ENCODE data around the gene PRR29. TPM values are rescaled to one million over a fixed set of nuclear protein-coding genes. Genes with fewer than 3 reads are reported as not detected.

Gene PRR29
- total RNA-seq, 2 donors from 2014 or later = not detected

GRCh38 chr17:63991611-63992010 is 6.5 kb upstream of the PRR29 start:
- DNase-seq (ENCODE audit: low spot score) (no peak), ATAC-seq (ENCODE audit: insufficient number of reproducible peaks, low FRiP score, low read depth) (no peak)
- Histone ChIP-seq H3K4me1 (ENCODE audit: control insufficient read depth in 1 of 2, low read depth in 2 of 2) (peaks cover 0 to 15% of the 10 kb centered on the region in 2 donors), H3K27me3 (replicated peaks; ENCODE audit: insufficient read depth) (no peaks in the 10 kb centered on the region), H3K27ac (no peak overlapping the region), H3K9me3 (no peaks in the 10 kb centered on the region), H3K36me3 (no peaks in the 10 kb centered on the region), H3K4me3 (no peak overlapping the region)
- TF ChIP-seq CTCF (IDR thresholded peaks at IDR 0.05) = no peak

- DNase-seq (ENCODE audit: low spot score) (no peak), ATAC-seq (ENCODE audit: insufficient number of reproducible peaks, low FRiP score, low read depth) (no peak)
- no peak overlapping the region for H3K27ac ChIP-seq
- H3K36me3 ChIP-seq = no peaks in the 10 kb centered on the region
- TF ChIP-seq CTCF (IDR thresholded peaks at IDR 0.05) = no peak
- no peak overlapping the region for H3K4me3 ChIP-seq
- H3K27me3 ChIP-seq (replicated peaks; ENCODE audit: insufficient read depth) = no peaks in the 10 kb centered on the region
- H3K9me3 ChIP-seq = no peaks in the 10 kb centered on the region
- H3K4me1 ChIP-seq (ENCODE audit: control insufficient read depth in 1 of 2, low read depth in 2 of 2) = peaks cover 2 to 17% of the 10 kb centered on the region in 2 donors
These were observed 4.7 kb upstream of the PRR29 start for GRCh38 chr17:63993368-63993985.

- Histone ChIP-seq H3K27ac (no peak overlapping the region), H3K36me3 (no peaks in the 10 kb centered on the region), H3K4me3 (no peak overlapping the region), H3K27me3 (replicated peaks; ENCODE audit: insufficient read depth) (no peaks in the 10 kb centered on the region), H3K4me1 (ENCODE audit: control insufficient read depth in 1 of 2, low read depth in 2 of 2) (peaks cover 2 to 15% of the 10 kb centered on the region in 2 donors), H3K9me3 (no peaks in the 10 kb centered on the region)
- TF ChIP-seq CTCF (IDR thresholded peaks at IDR 0.05) = no peak
- no peak for ATAC-seq (ENCODE audit: insufficient number of reproducible peaks, low FRiP score, low read depth)
- no peak for DNase-seq (ENCODE audit: low spot score)
These were observed 2.5 kb upstream of the PRR29 start for GRCh38 chr17:63995626-63996025.

GRCh38 chr17:63996430-63997182 is 1.5 kb upstream of the PRR29 start:
- H3K4me1 ChIP-seq (ENCODE audit: control insufficient read depth in 1 of 2, low read depth in 2 of 2) = peaks cover 2 to 15% of the 10 kb centered on the region in 2 donors
- H3K4me3 ChIP-seq = no peak overlapping the region
- H3K27me3 ChIP-seq (replicated peaks; ENCODE audit: insufficient read depth) = no peaks in the 10 kb centered on the region
- TF ChIP-seq CTCF (IDR thresholded peaks at IDR 0.05) = no peak
- H3K27ac ChIP-seq = no peak overlapping the region
- no peaks in the 10 kb centered on the region for H3K9me3 ChIP-seq
- DNase-seq (ENCODE audit: low spot score) (no peak), ATAC-seq (ENCODE audit: insufficient number of reproducible peaks, low FRiP score, low read depth) (peak; percentile 38)
- H3K36me3 ChIP-seq = no peaks in the 10 kb centered on the region

GRCh38 chr17:63997341-63998048 is 656 bp upstream of the PRR29 start:
- no peaks in the 10 kb centered on the region for H3K36me3 ChIP-seq
- DNase-seq (ENCODE audit: low spot score) (no peak), ATAC-seq (ENCODE audit: insufficient number of reproducible peaks, low FRiP score, low read depth) (no peak)
- no peaks in the 10 kb centered on the region for H3K9me3 ChIP-seq
- no peak overlapping the region for H3K27ac ChIP-seq
- H3K4me1 ChIP-seq (ENCODE audit: control insufficient read depth in 1 of 2, low read depth in 2 of 2) = peaks cover 2 to 15% of the 10 kb centered on the region in 2 donors
- H3K27me3 ChIP-seq (replicated peaks; ENCODE audit: insufficient read depth) = no peaks in the 10 kb centered on the region
- TF ChIP-seq CTCF (IDR thresholded peaks at IDR 0.05) = no peak
- peak overlapping the region; percentile 73 for H3K4me3 ChIP-seq

All from thoracic aorta (tissue), 2 donors.